Mesothelial cell of epicardium (in vitro differentiated cells): Measurements from ENCODE around the gene TK1. TPM values are rescaled to one million over a fixed set of nuclear protein-coding genes. Genes with fewer than 3 reads are reported as not detected.
A peak's percentile ranks its signal among the peaks of the same experiment; 100 is the strongest.

Source experiments
- DNase-seq, 2 experiments: peaks; one replicate each; pipeline ENCODE4 v3.0.0; 2021; ENCODE audit warnings: low spot score in 2 of 2; ENCODE audit not compliant: unreplicated experiment in 2 of 2
- H3K27ac Mint-ChIP-seq: 2 replicates; pipeline ENCODE4 v1.8.0; 2021; ENCODE audit warnings: mixed read lengths
- H3K27me3 Mint-ChIP-seq: 2 replicates; pipeline ENCODE4 v1.8.0; 2021; ENCODE audit warnings: low read depth, mixed read lengths
- H3K36me3 Mint-ChIP-seq: 2 replicates; pipeline ENCODE4 v1.8.0; 2021; ENCODE audit warnings: mixed read lengths
- H3K4me1 Mint-ChIP-seq: 2 replicates; pipeline ENCODE4 v1.8.0; 2021; ENCODE audit warnings: mixed read lengths
- H3K4me3 Mint-ChIP-seq: 2 replicates; pipeline ENCODE4 v1.8.0; 2021; ENCODE audit warnings: mild to moderate bottlenecking, moderate library complexity, mixed read lengths
- H3K9me3 Mint-ChIP-seq: 2 replicates; pipeline ENCODE4 v1.8.0; 2021; ENCODE audit warnings: mixed read lengths
- CTCF ChIP-seq: fragments of 200-600 bp; sonication (generic); IDR thresholded peaks from one replicate; pipeline ENCODE4 v1.5.0; 2021; ENCODE audit warnings: antibody characterized with exemption; ENCODE audit not compliant: unreplicated experiment
- total RNA-seq: library from RNA; stranded (reverse); gene quantifications from 3 replicates; pipeline ENCODE4 v1.2.1, GENCODE V29; 2021

The TK1 gene
- total RNA-seq, 1 donor from 2014 or later, result 23.3 TPM

GRCh38 chr17:78204387-78205123 is 17.7 kb upstream of the TK1 start:
- TF ChIP-seq CTCF, result no peak
- H3K9me3 Mint-ChIP-seq, result no peaks in the 10 kb centered on the region
- no peaks in the 10 kb centered on the region for H3K27me3 Mint-ChIP-seq
- H3K27ac Mint-ChIP-seq, result no peak overlapping the region
- no peak for DNase-seq
- peaks cover 3% of the 10 kb centered on the region for H3K36me3 Mint-ChIP-seq
- H3K4me1 Mint-ChIP-seq, result no peaks in the 10 kb centered on the region
- no peak overlapping the region for H3K4me3 Mint-ChIP-seq

- DNase-seq, result no peak
- H3K9me3 Mint-ChIP-seq, result no peaks in the 10 kb centered on the region
- no peak for TF ChIP-seq CTCF
- H3K4me3 Mint-ChIP-seq, result no peak overlapping the region
- H3K27ac Mint-ChIP-seq, result no peak overlapping the region
- H3K4me1 Mint-ChIP-seq, result peaks cover 7% of the 10 kb centered on the region
- H3K27me3 Mint-ChIP-seq, result no peaks in the 10 kb centered on the region
- peaks cover 7% of the 10 kb centered on the region for H3K36me3 Mint-ChIP-seq
Observed at GRCh38 chr17:78202666-78203065, 15.8 kb upstream of the TK1 start.

GRCh38 chr17:78200451-78200850 is 13.6 kb upstream of the TK1 start:
- DNase-seq, result no peak
- Mint-ChIP-seq H3K4me3 (no peak overlapping the region), H3K36me3 (peaks cover 7% of the 10 kb centered on the region), H3K4me1 (peaks cover 11% of the 10 kb centered on the region), H3K27ac (no peak overlapping the region), H3K9me3 (no peaks in the 10 kb centered on the region), H3K27me3 (no peaks in the 10 kb centered on the region)
- TF ChIP-seq CTCF, result no peak

- H3K4me3 Mint-ChIP-seq, result no peak overlapping the region
- H3K27me3 Mint-ChIP-seq, result no peaks in the 10 kb centered on the region
- H3K36me3 Mint-ChIP-seq, result peaks cover 10% of the 10 kb centered on the region
- H3K4me1 Mint-ChIP-seq, result peaks cover 11% of the 10 kb centered on the region
- no peak for DNase-seq
- peak overlapping the region; percentile 84 for H3K27ac Mint-ChIP-seq
- no peaks in the 10 kb centered on the region for H3K9me3 Mint-ChIP-seq
- TF ChIP-seq CTCF, result no peak
Observed at GRCh38 chr17:78197147-78197832, 10.4 kb upstream of the TK1 start.

GRCh38 chr17:78196716-78197115 is 9.9 kb upstream of the TK1 start:
- no peak for DNase-seq
- no peak overlapping the region for H3K4me3 Mint-ChIP-seq
- H3K36me3 Mint-ChIP-seq, result peaks cover 10% of the 10 kb centered on the region
- no peak for TF ChIP-seq CTCF
- H3K4me1 Mint-ChIP-seq, result peaks cover 11% of the 10 kb centered on the region
- no peaks in the 10 kb centered on the region for H3K9me3 Mint-ChIP-seq
- no peaks in the 10 kb centered on the region for H3K27me3 Mint-ChIP-seq
- peak overlapping the region; percentile 84 for H3K27ac Mint-ChIP-seq
